Activated T-cell treated with anti-CD3 and anti-CD28 coated beads, Interleukin-2, amount 50 U/mL, for 72 hours (primary cell): ENCODE data around the gene CC2D2A. TPM values are rescaled to one million over a fixed set of nuclear protein-coding genes. Genes with fewer than 3 reads are reported as not detected.

Experiments used
- ATAC-seq, 2 donors: fragments of 150-1000 bp; cut with Tn5 transposase; replicated peaks in 1 of 2; 2 replicates each; pipeline ENCODE4 v1.10.0; 2021; ENCODE audit warnings: moderate library complexity in 2 of 2, mild to moderate bottlenecking in 1 of 2
- DNase-seq, 2 donors: peaks; one replicate each; pipeline ENCODE4 v3.0.0; 2021 to 2022; ENCODE audit warnings: mixed read lengths in 1 of 2
- H3K27ac Mint-ChIP-seq: one replicate; pipeline ENCODE4 v1.8.0; 2022; ENCODE audit warnings: mild to moderate bottlenecking, moderate library complexity, mixed read lengths
- H3K27me3 Mint-ChIP-seq: one replicate; pipeline ENCODE4 v1.8.0; 2022; ENCODE audit warnings: low read depth, mixed read lengths
- H3K36me3 Mint-ChIP-seq, 2 donors: one replicate each; pipeline ENCODE4 v1.8.0; 2022; ENCODE audit warnings: mixed read lengths in 2 of 2, mild to moderate bottlenecking in 1 of 2; ENCODE audit not compliant: insufficient read depth in 2 of 2
- H3K4me1 Mint-ChIP-seq: one replicate; pipeline ENCODE4 v1.8.0; 2022; ENCODE audit warnings: low read depth, mixed read lengths
- H3K4me3 Mint-ChIP-seq, 2 donors: one replicate each; pipeline ENCODE4 v1.8.0; 2022; ENCODE audit warnings: mild to moderate bottlenecking in 2 of 2, mixed read lengths in 2 of 2, moderate library complexity in 2 of 2
- H3K9me3 Mint-ChIP-seq, 2 donors: one replicate each; pipeline ENCODE4 v1.8.0; 2022; ENCODE audit warnings: mixed read lengths in 2 of 2
- total RNA-seq, 2 donors: library from RNA; stranded (reverse); gene quantifications; one replicate each; pipeline ENCODE4 v1.2.3, GENCODE V29; 2022

The CC2D2A gene
- total RNA-seq, 2 donors from 2014 or later, result not detected

- no peaks in the 10 kb centered on the region for H3K27me3 Mint-ChIP-seq
- peaks cover 8% of the 10 kb centered on the region for H3K4me1 Mint-ChIP-seq
- ATAC-seq (no peak), DNase-seq (no peak)
- no peak overlapping the region for H3K4me3 Mint-ChIP-seq
- H3K36me3 Mint-ChIP-seq, result no peaks in the 10 kb centered on the region
- H3K9me3 Mint-ChIP-seq, result peaks cover 0 to 6% of the 10 kb centered on the region in 2 donors
- H3K27ac Mint-ChIP-seq, result no peak overlapping the region
These were observed 24.7 kb upstream of the CC2D2A start for GRCh38 chr4:15444879-15445547.

GRCh38 chr4:15451181-15451865 is 18.4 kb upstream of the CC2D2A start:
- Mint-ChIP-seq H3K4me1 (no peaks in the 10 kb centered on the region), H3K27ac (no peak overlapping the region), H3K36me3 (no peaks in the 10 kb centered on the region), H3K27me3 (no peaks in the 10 kb centered on the region), H3K9me3 (peaks cover 0 to 4% of the 10 kb centered on the region in 2 donors), H3K4me3 (no peak overlapping the region)
- DNase-seq, result no peak
- ATAC-seq, result no peak

- DNase-seq (no peak), ATAC-seq (no peak)
- no peak overlapping the region for H3K4me3 Mint-ChIP-seq
- H3K27me3 Mint-ChIP-seq, result no peaks in the 10 kb centered on the region
- H3K36me3 Mint-ChIP-seq, result no peaks in the 10 kb centered on the region
- no peak overlapping the region for H3K27ac Mint-ChIP-seq
- H3K9me3 Mint-ChIP-seq, result peaks cover 0 to 2% of the 10 kb centered on the region in 2 donors
- H3K4me1 Mint-ChIP-seq, result no peaks in the 10 kb centered on the region
These were observed 17.6 kb upstream of the CC2D2A start for GRCh38 chr4:15451866-15452765.

GRCh38 chr4:15455290-15455689 is 14.4 kb upstream of the CC2D2A start:
- H3K9me3 Mint-ChIP-seq, result no peaks in the 10 kb centered on the region
- H3K27me3 Mint-ChIP-seq, result no peaks in the 10 kb centered on the region
- no peak overlapping the region for H3K27ac Mint-ChIP-seq

GRCh38 chr4:15457406-15458201 is 12.1 kb upstream of the CC2D2A start:
- peak; percentile 54 to 57 for ATAC-seq
- no peak overlapping the region for H3K27ac Mint-ChIP-seq

More at GRCh38 chr4:15455290-15455689, 14.4 kb upstream of the CC2D2A start:
- Mint-ChIP-seq H3K4me1 (no peaks in the 10 kb centered on the region), H3K4me3 (no peak overlapping the region), H3K36me3 (no peaks in the 10 kb centered on the region)
- ATAC-seq, result no peak
- no peak for DNase-seq

GRCh38 chr4:15458616-15459015 is 11.1 kb upstream of the CC2D2A start:
- ATAC-seq, result peak in 1 of 2 donors; percentile 28
- no peaks in the 10 kb centered on the region for H3K27me3 Mint-ChIP-seq
- H3K4me1 Mint-ChIP-seq, result no peaks in the 10 kb centered on the region
- no peak overlapping the region for H3K27ac Mint-ChIP-seq
- DNase-seq, result no peak
- H3K36me3 Mint-ChIP-seq, result no peaks in the 10 kb centered on the region
- no peak overlapping the region for H3K4me3 Mint-ChIP-seq
- H3K9me3 Mint-ChIP-seq, result no peaks in the 10 kb centered on the region

More at GRCh38 chr4:15457406-15458201, 12.1 kb upstream of the CC2D2A start:
- no peaks in the 10 kb centered on the region for H3K36me3 Mint-ChIP-seq
- no peak overlapping the region for H3K4me3 Mint-ChIP-seq
- H3K9me3 Mint-ChIP-seq, result no peaks in the 10 kb centered on the region
- no peak for DNase-seq
- H3K27me3 Mint-ChIP-seq, result no peaks in the 10 kb centered on the region
- no peaks in the 10 kb centered on the region for H3K4me1 Mint-ChIP-seq

GRCh38 chr4:15459706-15460105 is 10.0 kb upstream of the CC2D2A start:
- Mint-ChIP-seq H3K27ac (no peak overlapping the region), H3K27me3 (no peaks in the 10 kb centered on the region), H3K36me3 (no peaks in the 10 kb centered on the region), H3K4me1 (no peaks in the 10 kb centered on the region), H3K4me3 (no peak overlapping the region), H3K9me3 (no peaks in the 10 kb centered on the region)
- ATAC-seq (no peak), DNase-seq (no peak)

GRCh38 chr4:15466596-15466995 is 3.1 kb upstream of the CC2D2A start:
- Mint-ChIP-seq H3K9me3 (no peaks in the 10 kb centered on the region), H3K4me1 (peaks cover 9% of the 10 kb centered on the region), H3K4me3 (no peak overlapping the region), H3K27me3 (no peaks in the 10 kb centered on the region), H3K27ac (no peak overlapping the region), H3K36me3 (no peaks in the 10 kb centered on the region)
- ATAC-seq (no peak), DNase-seq (no peak)

GRCh38 chr4:15470128-15470475 is 420 bp downstream of the CC2D2A start:
- no peaks in the 10 kb centered on the region for H3K27me3 Mint-ChIP-seq
- no peak for ATAC-seq
- no peaks in the 10 kb centered on the region for H3K9me3 Mint-ChIP-seq
- H3K36me3 Mint-ChIP-seq, result no peaks in the 10 kb centered on the region
- peak overlapping the region; percentile 44 to 50 for H3K4me3 Mint-ChIP-seq
- H3K4me1 Mint-ChIP-seq, result peaks cover 9% of the 10 kb centered on the region
- no peak for DNase-seq
- H3K27ac Mint-ChIP-seq, result no peak overlapping the region

- no peak for ATAC-seq
- Mint-ChIP-seq H3K9me3 (no peaks in the 10 kb centered on the region), H3K4me1 (no peaks in the 10 kb centered on the region), H3K36me3 (no peaks in the 10 kb centered on the region), H3K27ac (no peak overlapping the region), H3K27me3 (no peaks in the 10 kb centered on the region), H3K4me3 (no peak overlapping the region)
- DNase-seq, result no peak
These were observed 6.7 kb downstream of the CC2D2A start for GRCh38 chr4:15476396-15476795.

GRCh38 chr4:15478724-15479088 is 9.0 kb downstream of the CC2D2A start:
- H3K9me3 Mint-ChIP-seq, result no peaks in the 10 kb centered on the region
- ATAC-seq (no peak), DNase-seq (no peak)
- no peaks in the 10 kb centered on the region for H3K36me3 Mint-ChIP-seq
- no peak overlapping the region for H3K4me3 Mint-ChIP-seq
- H3K27me3 Mint-ChIP-seq, result no peaks in the 10 kb centered on the region
- no peak overlapping the region for H3K27ac Mint-ChIP-seq
- H3K4me1 Mint-ChIP-seq, result no peaks in the 10 kb centered on the region

GRCh38 chr4:15479089-15479912 is 9.6 kb downstream of the CC2D2A start:
- Mint-ChIP-seq H3K27me3 (no peaks in the 10 kb centered on the region), H3K27ac (no peak overlapping the region), H3K4me3 (no peak overlapping the region), H3K36me3 (no peaks in the 10 kb centered on the region), H3K9me3 (peaks cover 0 to 4% of the 10 kb centered on the region in 2 donors), H3K4me1 (no peaks in the 10 kb centered on the region)
- DNase-seq (no peak), ATAC-seq (no peak)
